OCI-LY1 (cell line): Measurements from ENCODE around the gene ADGRG1.

Experiments
- CTCF ChIP-seq: fragments of 200-600 bp; sonication (generic), shearing (Covaris generic); IDR thresholded peaks from 2 replicates; pipeline ENCODE4 v1.5.1; 2017; ENCODE audit warnings: mild to moderate bottlenecking, antibody characterized with exemption, low read length, moderate library complexity, mixed read lengths
- EZH2 ChIP-seq: fragments of 200-600 bp; sonication (generic), shearing (Covaris generic); IDR thresholded peaks from 2 replicates; pipeline ENCODE4 v1.8.0; 2017; ENCODE audit warnings: borderline replicate concordance, mixed run types, mild to moderate bottlenecking, antibody characterized with exemption, low read length, moderate library complexity, mixed read lengths

GRCh38 chr16:57711993-57712392 is 83.6 kb downstream of the ADGRG1 start:
- TF ChIP-seq CTCF (no peak), EZH2 (no peak)
